Uterus (tissue), 2 donors: ENCODE results near the gene PSAP.

Source experiments
- CTCF ChIP-seq, 4 experiments: fragments of 200-600 bp in 2 of 4; fragments of 450-650 bp in 2 of 4; sonication (generic) in 2 of 4; IDR thresholded peaks; one replicate each; pipeline ENCODE4 v1.5.1; 2016 to 2019; ENCODE audit warnings: antibody characterized with exemption in 4 of 4, mild to moderate bottlenecking in 2 of 4, moderate library complexity in 1 of 4
- POLR2A ChIP-seq, 2 donors: fragments of 450-650 bp; IDR thresholded peaks; one replicate each; pipeline ENCODE4 v1.6.1; 2016; ENCODE audit warnings: antibody characterized with exemption in 2 of 2, mild to moderate bottlenecking in 1 of 2, moderate library complexity in 1 of 2

- TF ChIP-seq CTCF (IDR thresholded peaks at IDR 0.05): no peak
- TF ChIP-seq POLR2A (IDR thresholded peaks at IDR 0.05): no peak
Measured at GRCh38 chr10:71811351-71811750, 39.7 kb downstream of the PSAP start.
